HG02678 (cell line): Measurements from ENCODE around the gene ZFP28.

Experiments
- ATAC-seq: cut with Tn5 transposase; IDR thresholded peaks from one replicate; pipeline ENCODE4 v1.9.1; 2021; ENCODE audit warnings: mild to moderate bottlenecking, moderate library complexity; ENCODE audit not compliant: unreplicated experiment

The ZFP28 gene

DNA sequence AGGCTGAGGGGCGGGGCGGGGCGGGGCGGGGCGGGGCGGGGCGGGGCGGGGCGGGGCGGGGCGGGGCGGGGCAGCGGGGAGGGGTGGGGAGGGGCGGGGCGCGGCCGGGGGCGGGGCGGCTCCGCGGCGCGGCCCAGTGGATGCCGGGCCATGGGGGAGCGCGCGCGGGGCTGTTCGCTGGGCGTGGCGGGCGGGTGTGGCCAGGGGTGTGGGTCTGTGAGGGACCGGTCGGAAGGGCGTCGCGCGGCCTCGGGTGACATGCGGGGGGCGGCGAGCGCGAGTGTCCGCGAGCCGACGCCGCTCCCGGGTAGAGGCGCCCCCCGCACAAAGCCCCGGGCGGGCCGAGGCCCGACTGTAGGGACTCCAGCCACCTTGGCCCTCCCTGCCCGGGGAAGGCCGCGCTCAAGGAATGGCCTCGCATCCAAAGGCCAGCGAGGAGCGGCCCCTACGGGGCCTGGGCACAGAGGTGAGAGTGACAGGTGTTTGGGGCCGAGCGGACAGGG lies at the start of gene ZFP28:
Gene ZFP28, plus strand, starts transcription at position 188 of the 503 bp plus-strand sequence. Its CDS starts 71 bp downstream, at position 259.
- ATAC-seq: peak; percentile 43

DNA sequence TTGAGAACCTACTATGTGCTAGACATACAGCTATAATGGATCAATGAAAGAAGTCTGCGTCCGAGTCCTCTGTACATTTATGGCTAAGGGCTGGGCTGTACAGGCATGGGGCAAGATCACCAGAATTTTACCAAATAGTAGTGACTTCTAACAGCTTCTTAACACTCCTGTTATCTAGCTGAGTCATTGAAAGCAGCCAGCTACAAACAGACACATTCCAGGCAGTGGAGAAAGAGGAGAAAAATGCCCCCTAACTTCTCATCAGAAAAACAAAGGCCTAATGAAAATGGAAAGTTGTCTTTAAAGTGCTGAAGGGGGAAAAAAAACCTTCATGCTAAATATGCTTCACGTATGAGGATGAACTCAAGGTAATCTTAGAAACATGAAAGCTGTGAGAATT lies 47.3 kb upstream of the ZFP28 start:
- no peak for ATAC-seq

DNA sequence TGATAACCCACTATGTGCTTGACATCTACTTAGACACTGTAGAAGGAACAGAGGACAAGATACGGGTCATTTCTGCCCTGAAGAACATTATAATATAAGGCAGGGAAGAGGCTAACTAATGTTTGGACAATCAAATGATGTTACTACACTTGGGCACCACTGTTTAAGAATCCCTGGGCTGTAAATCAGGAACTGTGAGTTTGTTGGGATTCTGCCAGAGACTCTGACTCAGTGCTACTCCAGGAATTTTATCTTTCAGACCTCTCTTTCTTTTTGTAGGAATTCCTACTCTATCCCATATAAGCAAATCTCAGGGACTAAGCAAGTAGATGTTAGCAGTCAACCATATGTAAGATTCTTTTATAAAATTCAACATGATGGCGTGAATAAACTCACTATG lies 34.2 kb upstream of the ZFP28 start:
- no peak for ATAC-seq

DNA sequence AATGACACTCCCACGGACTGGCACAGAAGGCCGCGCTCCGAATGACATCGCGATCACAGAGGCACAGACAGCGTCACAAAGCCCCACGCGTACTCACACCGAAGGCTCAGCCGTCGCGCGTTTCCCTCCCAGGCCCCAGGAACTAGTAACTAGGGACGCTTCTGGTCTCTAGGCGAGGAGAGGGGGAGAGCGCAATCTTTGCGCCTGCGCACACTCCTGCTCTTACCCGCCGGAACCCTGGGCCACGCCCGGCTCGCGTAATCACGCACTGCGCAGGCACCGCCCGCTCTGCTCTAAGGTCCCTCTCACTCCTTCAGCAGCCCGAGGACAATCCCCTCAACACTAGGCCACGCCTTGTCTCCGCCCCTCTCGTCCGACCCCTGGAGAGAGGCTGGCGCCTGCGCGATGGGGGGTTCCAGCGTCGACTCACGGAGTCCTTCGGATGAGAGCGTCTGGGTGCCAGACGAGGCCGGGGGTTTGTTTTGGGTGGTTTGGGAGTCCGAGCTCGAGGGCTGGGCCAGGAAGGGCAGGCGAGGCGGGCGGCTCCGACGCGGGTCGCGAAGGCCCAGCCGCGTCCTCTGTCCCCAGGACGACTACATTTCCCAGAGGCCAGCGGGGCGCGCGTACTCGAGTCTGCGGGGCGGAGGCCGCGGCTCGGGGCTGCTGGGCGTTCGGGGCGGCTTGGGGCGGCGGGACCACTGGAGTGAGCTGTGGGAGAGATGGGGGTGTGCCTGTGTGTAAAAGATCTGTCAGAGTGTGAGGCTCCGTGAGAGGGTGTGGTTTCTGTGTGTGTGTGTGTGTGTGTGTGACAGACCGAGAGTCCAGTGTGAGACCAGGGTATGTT lies 31.1 kb upstream of the ZFP28 start, which contains the start of gene ZNF471:
Gene ZNF471, plus strand, starts transcription at position 410 of the 844 bp plus-strand sequence. CDS start 3,717 bp downstream, outside the sequence.
- ATAC-seq: no peak

DNA sequence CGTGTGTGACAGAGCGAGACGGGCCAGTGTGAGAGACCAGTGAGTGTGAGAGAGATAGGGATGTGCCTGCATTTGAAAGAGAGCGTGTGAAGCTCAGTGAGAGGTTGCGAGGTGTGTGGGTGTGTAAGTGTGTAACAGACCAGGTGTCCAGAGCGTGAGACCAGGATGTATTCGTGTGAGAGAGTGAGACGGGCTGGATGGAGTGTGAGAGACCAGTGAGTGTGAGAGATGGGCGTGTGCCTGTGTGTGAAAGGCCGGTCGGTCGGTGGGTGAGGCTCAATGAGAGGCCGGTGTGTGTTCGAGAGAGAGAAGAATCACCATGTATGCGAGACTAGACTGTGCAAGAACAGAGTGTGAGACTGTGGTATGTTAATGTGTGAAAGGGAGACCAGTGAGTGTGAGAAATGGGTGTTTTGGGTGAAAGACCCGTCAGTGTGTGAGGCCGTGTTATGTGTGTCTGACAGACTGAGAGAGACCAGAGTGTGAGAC lies 30.4 kb upstream of the ZFP28 start:
- ATAC-seq: no peak

DNA sequence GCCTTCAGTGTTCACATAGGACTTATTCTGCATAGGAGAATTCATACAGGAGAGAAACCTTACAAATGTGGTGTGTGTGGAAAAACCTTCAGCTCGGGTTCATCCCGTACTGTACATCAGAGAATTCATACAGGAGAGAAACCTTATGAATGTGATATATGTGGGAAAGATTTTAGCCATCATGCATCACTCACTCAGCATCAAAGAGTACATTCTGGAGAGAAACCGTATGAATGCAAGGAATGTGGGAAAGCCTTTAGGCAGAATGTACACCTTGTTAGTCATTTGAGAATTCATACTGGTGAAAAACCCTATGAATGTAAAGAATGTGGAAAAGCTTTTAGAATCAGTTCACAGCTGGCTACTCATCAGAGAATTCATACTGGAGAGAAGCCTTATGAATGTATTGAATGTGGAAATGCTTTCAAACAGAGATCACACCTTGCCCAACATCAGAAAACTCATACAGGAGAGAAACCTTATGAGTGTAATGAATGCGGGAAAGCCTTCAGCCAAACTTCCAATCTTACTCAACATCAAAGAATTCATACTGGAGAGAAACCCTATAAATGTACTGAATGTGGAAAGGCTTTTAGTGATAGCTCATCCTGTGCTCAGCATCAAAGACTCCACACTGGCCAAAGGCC lies 13.4 kb upstream of the ZFP28 start:
- no peak for ATAC-seq

DNA sequence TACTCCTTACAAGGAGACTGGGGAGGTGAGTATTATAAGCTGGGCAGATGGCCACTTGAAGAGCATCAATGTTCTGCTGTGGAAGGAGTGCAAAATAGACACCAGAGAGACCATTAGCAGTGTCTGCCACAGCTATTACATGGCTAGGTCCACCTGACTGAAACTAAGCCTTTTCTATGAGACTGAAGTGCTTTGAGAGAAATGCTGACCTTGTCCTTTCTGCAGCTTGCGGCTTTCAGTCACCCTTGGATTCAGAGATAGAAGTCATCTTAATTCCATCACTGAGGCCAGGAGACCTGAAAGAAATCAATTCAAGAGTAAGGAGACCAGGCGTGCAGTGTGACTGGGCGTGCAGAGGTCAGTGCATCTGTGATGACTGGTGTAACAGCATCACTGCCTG lies 1.3 kb upstream of the ZFP28 start:
- no peak for ATAC-seq

DNA sequence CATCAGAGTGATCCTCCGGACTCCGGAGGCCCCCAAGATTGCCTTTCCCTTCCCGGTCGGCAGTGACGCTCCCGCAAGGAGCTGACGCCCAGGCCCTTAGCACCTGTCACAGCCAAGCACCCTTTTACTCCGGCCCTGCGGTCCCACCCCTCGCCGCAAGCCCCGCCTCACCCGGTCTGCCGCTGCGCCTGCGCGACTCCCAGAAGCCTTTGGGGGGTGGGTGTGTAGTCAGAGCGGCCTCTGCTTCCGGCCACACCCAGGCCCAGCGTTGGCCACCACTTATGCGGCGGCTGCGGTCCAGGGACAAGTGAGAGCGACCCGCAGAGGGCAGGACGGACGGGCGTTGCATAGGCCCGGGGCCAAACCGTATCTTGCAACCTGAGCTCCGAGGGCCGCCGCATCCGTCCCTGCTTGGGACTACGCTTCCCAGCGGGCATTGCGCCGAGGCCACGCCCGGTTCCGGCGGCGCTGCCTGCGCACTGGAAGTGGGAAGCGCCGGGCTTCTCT lies 441 bp upstream of the ZFP28 start:
- ATAC-seq: peak; percentile 78

DNA sequence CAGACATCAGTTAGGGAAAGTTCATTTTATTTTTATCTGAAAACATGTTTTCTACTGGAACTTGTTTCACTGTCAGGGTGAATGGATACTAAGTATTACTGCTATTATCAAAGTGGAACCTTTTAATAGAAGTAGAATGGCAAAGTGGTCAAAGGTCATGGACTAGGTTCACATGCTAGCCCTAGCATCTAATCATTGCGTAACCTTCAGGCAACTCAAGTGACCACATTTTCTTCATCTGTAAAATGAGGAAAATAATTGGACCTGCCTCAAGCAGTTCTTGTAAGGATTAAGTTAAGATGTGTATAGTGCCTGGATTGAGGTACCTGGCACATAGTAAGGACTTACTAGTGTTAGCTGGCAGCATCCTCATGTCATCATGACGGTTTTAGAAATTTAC lies 5.0 kb downstream of the ZFP28 start:
- ATAC-seq: no peak

DNA sequence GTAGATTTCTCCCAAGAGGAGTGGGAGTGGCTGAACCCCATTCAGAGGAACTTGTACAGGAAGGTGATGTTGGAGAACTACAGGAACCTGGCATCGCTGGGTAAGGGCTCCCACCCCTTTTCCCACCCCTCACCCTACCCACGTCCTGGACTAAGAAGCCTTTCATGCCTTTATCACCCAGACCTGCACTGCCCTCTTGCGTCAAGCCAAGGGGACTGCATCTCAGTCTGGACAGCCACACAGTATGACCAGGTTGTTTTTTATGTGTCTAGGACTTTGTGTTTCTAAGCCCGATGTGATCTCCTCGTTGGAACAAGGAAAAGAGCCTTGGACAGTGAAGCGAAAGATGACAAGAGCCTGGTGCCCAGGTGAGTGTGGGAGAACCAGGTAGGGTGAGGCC lies 8.8 kb downstream of the ZFP28 start:
- ATAC-seq: no peak

DNA sequence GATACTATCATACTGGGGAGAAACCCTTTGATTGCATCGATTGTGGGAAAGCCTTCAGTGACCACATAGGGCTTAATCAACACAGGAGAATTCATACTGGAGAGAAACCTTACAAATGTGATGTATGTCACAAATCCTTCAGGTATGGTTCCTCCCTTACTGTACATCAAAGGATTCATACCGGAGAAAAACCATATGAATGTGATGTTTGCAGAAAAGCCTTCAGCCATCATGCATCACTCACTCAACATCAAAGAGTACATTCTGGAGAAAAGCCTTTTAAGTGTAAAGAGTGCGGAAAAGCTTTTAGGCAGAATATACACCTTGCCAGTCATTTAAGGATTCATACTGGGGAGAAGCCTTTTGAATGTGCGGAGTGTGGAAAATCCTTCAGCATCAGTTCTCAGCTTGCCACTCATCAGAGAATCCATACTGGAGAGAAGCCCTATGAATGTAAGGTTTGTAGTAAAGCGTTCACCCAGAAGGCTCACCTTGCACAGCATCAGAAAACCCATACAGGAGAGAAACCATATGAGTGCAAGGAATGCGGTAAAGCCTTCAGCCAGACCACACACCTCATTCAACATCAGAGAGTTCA lies 15.6 kb downstream of the ZFP28 start:
- no peak for ATAC-seq

DNA sequence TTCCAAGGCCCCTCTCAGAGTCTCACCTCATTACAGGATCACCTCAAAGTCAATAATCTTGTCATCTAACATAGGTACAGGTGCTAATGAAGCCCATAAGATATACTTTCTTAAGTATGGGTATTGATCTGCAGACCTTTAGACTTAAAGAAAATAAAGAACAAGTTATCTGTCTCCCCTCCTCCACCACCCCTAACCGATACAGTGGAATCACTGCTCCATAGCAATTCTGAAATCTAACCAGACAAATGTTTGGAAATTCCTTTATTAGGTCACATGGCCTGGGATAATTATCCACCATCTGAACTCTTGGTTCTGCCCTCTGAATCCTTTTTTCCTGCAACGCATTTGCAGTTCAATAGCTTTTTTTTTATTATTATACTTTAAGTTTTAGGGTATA lies 24.0 kb downstream of the ZFP28 start:
- no peak for ATAC-seq

DNA sequence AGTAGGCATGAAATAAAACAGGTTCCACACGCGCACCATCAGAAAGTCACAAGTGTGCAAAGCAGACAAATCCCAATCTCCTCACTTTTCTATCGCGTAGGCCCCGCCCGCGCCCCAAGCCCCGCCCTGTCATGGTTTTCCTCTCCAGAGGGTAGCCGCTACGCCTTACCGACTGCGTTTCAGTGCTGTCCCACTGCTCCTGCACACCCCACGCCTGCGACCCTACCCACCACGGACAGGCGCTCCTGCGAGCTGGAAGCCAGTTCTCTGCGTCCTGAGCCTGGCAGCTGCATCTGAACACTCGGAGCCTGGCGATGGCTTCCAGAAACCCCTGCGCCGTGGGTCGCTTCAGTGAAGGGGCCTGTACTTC lies 28.1 kb downstream of the ZFP28 start:
- ATAC-seq: peak; percentile 25

DNA sequence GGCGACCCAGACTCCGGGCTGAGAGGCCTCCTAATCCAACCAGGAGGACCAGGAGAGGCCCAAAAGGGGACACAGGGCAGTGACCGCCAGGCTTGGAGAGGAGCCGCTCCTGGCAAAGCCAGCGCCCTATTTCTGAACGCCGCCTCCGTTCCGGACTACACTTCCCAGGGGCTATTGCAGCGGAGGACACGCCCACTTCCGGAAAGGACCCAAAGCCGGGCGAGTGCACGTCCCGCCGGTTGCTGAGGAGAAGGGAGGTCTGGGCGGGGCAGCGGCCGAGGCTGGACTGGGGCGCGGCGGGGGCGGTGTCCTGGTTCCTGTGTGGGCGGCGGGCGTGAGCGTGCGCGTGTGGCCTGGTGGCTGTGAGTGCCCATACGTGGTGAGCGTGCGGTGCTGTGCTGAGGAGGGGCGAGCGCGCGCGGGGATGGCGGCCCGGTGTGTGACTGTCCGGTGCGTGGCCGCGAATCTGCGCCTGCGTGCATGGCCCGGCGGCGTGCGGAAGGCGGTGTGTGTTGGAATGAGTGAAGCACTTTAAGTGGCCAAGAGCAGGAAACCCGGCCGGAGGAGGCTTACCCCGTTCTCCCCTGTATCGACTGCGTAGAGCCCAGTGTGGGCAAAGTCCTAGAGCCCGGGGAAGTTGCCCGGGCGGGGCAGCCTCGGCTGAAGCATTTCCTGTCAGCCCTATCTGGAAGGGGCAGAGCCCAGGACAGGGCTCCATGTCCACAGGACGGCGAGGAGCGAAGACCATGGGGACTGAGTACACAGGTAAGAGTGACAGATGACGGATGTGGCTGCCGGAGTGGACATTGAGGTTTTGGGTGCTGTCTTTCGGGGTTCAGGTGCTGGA lies 28.7 kb downstream of the ZFP28 start, which contains the start of gene ZNF470:
Gene ZNF470, plus strand, starts transcription at position 195 of the 847 bp plus-strand sequence. CDS start 2,844 bp downstream, outside the sequence.
- ATAC-seq: peak; percentile 95

DNA sequence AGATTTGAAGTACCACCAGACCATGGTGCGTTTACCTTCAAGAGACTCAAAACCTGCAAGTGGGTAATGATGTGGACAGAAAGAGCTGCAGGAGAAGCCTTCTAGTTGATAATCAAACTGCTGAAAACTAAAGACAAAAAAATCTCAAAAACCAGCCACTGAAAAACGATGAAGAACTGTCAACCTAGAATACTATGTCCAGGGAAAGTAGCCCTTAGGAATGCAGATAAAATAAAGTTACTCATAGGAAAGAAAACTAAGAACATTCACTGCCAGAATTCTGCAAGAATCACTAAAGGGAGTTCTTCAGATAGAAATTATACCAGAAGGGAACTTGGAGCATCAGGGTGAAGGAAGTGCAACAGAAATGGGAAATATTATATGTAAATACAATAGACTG lies 33.8 kb downstream of the ZFP28 start:
- no peak for ATAC-seq

DNA sequence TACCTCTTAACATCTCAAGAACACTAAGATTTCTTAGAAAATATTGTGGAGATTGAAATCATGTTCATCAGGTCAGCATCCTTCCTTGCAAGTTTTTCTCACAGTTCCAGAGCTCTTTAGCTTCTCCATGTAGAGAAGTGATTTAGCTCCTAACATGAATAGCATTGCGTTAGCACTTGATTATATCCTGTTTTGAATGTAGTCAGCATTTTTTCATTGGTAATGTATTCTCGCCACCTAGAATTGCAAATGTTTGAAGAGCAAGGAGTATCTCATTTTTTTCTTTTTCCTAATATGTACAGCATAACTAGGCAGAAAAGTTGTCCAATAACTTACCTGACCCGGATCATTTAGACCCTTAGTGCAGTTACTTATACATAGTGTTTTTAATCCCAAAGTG lies 35.2 kb downstream of the ZFP28 start:
- no peak for ATAC-seq

DNA sequence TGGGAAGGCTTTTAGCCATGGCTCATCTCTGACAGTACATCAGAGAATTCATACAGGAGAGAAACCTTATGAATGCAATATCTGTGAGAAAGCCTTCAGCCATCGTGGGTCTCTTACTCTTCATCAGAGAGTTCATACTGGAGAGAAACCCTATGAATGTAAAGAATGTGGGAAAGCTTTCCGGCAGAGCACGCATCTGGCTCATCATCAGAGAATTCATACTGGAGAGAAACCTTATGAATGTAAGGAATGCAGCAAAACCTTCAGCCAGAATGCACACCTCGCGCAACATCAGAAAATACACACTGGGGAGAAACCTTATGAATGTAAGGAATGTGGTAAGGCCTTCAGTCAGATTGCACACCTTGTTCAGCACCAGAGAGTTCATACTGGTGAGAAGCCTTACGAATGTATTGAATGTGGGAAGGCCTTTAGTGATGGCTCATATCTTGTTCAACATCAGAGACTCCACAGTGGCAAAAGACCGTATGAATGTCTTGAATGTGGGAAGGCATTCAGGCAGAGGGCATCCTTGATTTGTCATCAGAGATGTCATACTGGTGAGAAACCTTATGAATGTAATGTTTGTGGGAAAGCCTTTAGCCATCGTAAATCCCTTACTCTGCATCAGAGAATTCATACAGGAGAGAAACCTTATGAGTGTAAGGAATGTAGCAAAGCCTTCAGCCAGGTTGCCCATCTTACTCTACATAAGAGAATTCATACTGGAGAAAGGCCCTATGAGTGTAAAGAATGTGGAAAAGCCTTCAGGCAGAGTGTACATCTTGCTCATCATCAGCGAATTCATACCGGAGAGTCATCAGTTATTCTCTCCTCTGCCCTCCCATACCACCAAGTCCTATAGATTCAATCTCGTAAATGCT lies 39.2 kb downstream of the ZFP28 start:
- no peak for ATAC-seq

DNA sequence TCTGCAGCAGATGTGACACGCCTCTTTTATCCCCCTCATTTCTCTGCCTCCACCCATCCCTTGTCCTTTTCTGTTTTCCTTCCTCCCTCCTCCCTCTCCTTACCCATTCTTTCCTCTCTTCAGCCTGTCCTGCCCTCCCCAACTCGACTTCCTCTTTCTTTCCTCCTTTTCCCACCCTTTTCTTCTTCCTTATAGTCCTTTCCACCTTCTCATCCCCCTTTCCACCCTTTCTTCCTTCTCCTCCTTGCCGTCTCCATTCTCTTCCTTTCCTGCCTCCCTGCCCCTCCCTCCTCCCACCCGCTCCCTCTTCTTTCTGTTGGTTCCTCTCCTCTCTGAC lies 55.7 kb downstream of the ZFP28 start:
- ATAC-seq: no peak

DNA sequence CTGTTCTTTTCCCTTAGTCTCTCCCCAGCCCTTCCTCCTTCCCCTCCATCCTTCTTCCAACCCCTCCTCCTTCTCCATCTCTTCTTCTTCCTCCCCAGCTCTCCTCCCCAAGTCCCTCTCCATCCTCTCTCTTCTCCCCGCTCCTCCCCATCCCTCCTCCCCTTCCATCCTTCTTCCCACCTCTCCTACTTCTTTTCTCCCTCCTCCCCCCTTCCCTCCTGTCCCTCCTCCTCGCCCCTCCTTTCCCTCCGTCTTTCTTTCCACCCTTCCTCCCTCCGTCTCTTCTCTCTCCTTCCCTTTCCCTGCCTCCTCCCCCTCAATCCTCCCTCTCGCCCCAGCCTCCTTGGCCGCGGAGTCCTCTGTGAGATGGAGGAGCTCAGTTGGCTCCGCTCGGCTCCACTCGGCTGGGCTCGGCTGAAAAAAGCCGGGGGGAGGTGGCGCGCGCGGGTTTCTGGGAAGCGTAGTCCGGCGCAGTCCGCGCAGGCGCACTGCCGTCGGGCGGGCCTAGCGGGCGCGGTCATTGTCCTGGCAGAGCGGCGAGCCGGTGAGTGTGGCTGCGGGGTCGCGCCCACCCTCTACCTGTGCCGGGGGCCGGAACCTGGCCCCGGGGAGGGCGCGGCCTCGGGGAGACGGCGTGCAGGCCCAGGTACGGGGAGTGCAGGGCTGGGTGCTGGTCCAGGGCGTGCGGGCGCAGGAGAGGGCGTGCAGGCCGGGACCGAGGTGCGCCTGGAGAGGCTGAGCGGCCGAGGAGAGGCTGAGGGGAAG lies 56.2 kb downstream of the ZFP28 start, which contains the start of gene ZNF71:
Gene ZNF71, plus strand, starts transcription at position 520 of the 765 bp plus-strand sequence. CDS start 6,257 bp downstream, outside the sequence.
- peak; percentile 96 for ATAC-seq
